ENCODE measurements around the gene TMEM178B.
"Not testable (repeated sequence)": the region's sequence is repeated elsewhere in the genome, so short reads cannot be mapped to it uniquely, and the experiment has no call there.

TMEM178B gene

GRCh38 chr7:141177120-141177519 is 103.3 kb downstream of the TMEM178B start:
- H2AFZ ChIP-seq (ENCODE audit: low read length); H3K14ac ChIP-seq (ENCODE audit: low read length); DNase-seq (ENCODE audit: low spot score); H3K4me2 ChIP-seq (ENCODE audit: insufficient read depth, low read length, poor library complexity, severe bottlenecking); H3K18ac ChIP-seq (ENCODE audit: low read length); H3K79me1 ChIP-seq (ENCODE audit: low read depth, low read length); H3K4me1 ChIP-seq (ENCODE audit: control insufficient read depth in 2 of 2, insufficient read depth in 1 of 2, low read depth in 1 of 2, low read length in 2 of 2); H4K8ac ChIP-seq (ENCODE audit: low read depth, low read length); H3K9me3 ChIP-seq (replicated peaks in 1 of 2; ENCODE audit: control insufficient read depth in 2 of 2, insufficient read depth in 1 of 2, low read depth in 1 of 2, low read length in 2 of 2); H2BK5ac ChIP-seq (ENCODE audit: low read length); H4K91ac ChIP-seq (ENCODE audit: low read depth, low read length, poor library complexity); H3K27ac ChIP-seq (replicated peaks; ENCODE audit: low read length); H2BK120ac ChIP-seq (ENCODE audit: low read depth, low read length); H3K4ac ChIP-seq (ENCODE audit: low read length); H2BK12ac ChIP-seq (ENCODE audit: low read length); H3K4me3 ChIP-seq (ENCODE audit: low read length in 2 of 2); H3K27me3 ChIP-seq (ENCODE audit: control insufficient read depth in 3 of 3, insufficient read depth in 3 of 3, low read depth in 1 of 3, low read length in 3 of 3); H3K9ac ChIP-seq (ENCODE audit: low read depth, low read length, poor library complexity); H3K23ac ChIP-seq (ENCODE audit: low read depth, low read length, poor library complexity); H2BK15ac ChIP-seq (ENCODE audit: low read length); H2AK5ac ChIP-seq (ENCODE audit: low read depth, low read length); H3K36me3 ChIP-seq (replicated peaks in 1 of 2; ENCODE audit: control insufficient read depth in 2 of 2, insufficient read depth in 2 of 2, low read length in 2 of 2): not testable (repeated sequence)
- WGBS, 2 donors (ENCODE audit: extremely low coverage in 2 of 2, insufficient read length in 2 of 2, insufficient replicate concordance in 1 of 2) = 100% methylated on average over 1 of the region's 5 CpGs; no CpG with 5 or more reads in 1 of the 2 donors

- Histone ChIP-seq H3K9me3 (replicated peaks in 1 of 2; ENCODE audit: control insufficient read depth in 2 of 2, insufficient read depth in 1 of 2, low read depth in 1 of 2, low read length in 2 of 2) (no peaks in the 10 kb centered on the region), H3K27ac (replicated peaks; ENCODE audit: low read length) (no peak overlapping the region), H3K4me2 (ENCODE audit: insufficient read depth, low read length, poor library complexity, severe bottlenecking) (no peak overlapping the region), H3K4me1 (ENCODE audit: control insufficient read depth in 2 of 2, insufficient read depth in 1 of 2, low read depth in 1 of 2, low read length in 2 of 2) (no peaks in the 10 kb centered on the region), H3K9ac (ENCODE audit: low read depth, low read length, poor library complexity) (no peak overlapping the region), H2AFZ (ENCODE audit: low read length) (no peak overlapping the region), H2BK5ac (ENCODE audit: low read length) (no peak overlapping the region), H3K4me3 (ENCODE audit: low read length in 2 of 2) (no peak overlapping the region), H3K79me1 (ENCODE audit: low read depth, low read length) (no peaks in the 10 kb centered on the region), H4K91ac (ENCODE audit: low read depth, low read length, poor library complexity) (no peak overlapping the region), H2BK120ac (ENCODE audit: low read depth, low read length) (no peak overlapping the region), H2BK15ac (ENCODE audit: low read length) (no peak overlapping the region), H3K4ac (ENCODE audit: low read length) (no peak overlapping the region), H2AK5ac (ENCODE audit: low read depth, low read length) (no peak overlapping the region), H3K27me3 (ENCODE audit: control insufficient read depth in 3 of 3, insufficient read depth in 3 of 3, low read depth in 1 of 3, low read length in 3 of 3) (no peaks in the 10 kb centered on the region), H3K18ac (ENCODE audit: low read length) (no peak overlapping the region), H3K36me3 (replicated peaks in 1 of 2; ENCODE audit: control insufficient read depth in 2 of 2, insufficient read depth in 2 of 2, low read length in 2 of 2) (no peaks in the 10 kb centered on the region), H3K23ac (ENCODE audit: low read depth, low read length, poor library complexity) (no peak overlapping the region), H3K14ac (ENCODE audit: low read length) (no peak overlapping the region), H4K8ac (ENCODE audit: low read depth, low read length) (no peak overlapping the region), H2BK12ac (ENCODE audit: low read length) (no peak overlapping the region)
- DNase-seq (ENCODE audit: low spot score) = no peak
- WGBS, 2 donors (ENCODE audit: extremely low coverage in 2 of 2, insufficient read length in 2 of 2, insufficient replicate concordance in 1 of 2) = no CpG with 5 or more reads among the region's 8 CpGs
These were observed 104.7 kb downstream of the TMEM178B start for GRCh38 chr7:141178486-141179135.

- no peak overlapping the region for H3K23ac ChIP-seq (ENCODE audit: low read depth, low read length, poor library complexity)
- H2AK5ac ChIP-seq (ENCODE audit: low read depth, low read length) = no peak overlapping the region
- no peak for DNase-seq (ENCODE audit: low spot score)
- H3K79me1 ChIP-seq (ENCODE audit: low read depth, low read length) = no peaks in the 10 kb centered on the region
- H2BK5ac ChIP-seq (ENCODE audit: low read length) = no peak overlapping the region
- H3K9me3 ChIP-seq (replicated peaks in 1 of 2; ENCODE audit: control insufficient read depth in 2 of 2, insufficient read depth in 1 of 2, low read depth in 1 of 2, low read length in 2 of 2) = no peaks in the 10 kb centered on the region
- no CpG with 5 or more reads among the region's 4 CpGs for WGBS, 2 donors (ENCODE audit: extremely low coverage in 2 of 2, insufficient read length in 2 of 2, insufficient replicate concordance in 1 of 2)
- H3K14ac ChIP-seq (ENCODE audit: low read length) = no peak overlapping the region
- H3K9ac ChIP-seq (ENCODE audit: low read depth, low read length, poor library complexity) = no peak overlapping the region
- H3K27me3 ChIP-seq (ENCODE audit: control insufficient read depth in 3 of 3, insufficient read depth in 3 of 3, low read depth in 1 of 3, low read length in 3 of 3) = no peaks in the 10 kb centered on the region
- H2BK12ac ChIP-seq (ENCODE audit: low read length) = no peak overlapping the region
- H2AFZ ChIP-seq (ENCODE audit: low read length) = no peak overlapping the region
- no peak overlapping the region for H3K27ac ChIP-seq (replicated peaks; ENCODE audit: low read length)
- no peak overlapping the region for H3K18ac ChIP-seq (ENCODE audit: low read length)
- no peak overlapping the region for H3K4me2 ChIP-seq (ENCODE audit: insufficient read depth, low read length, poor library complexity, severe bottlenecking)
- no peak overlapping the region for H2BK120ac ChIP-seq (ENCODE audit: low read depth, low read length)
- H3K4me1 ChIP-seq (ENCODE audit: control insufficient read depth in 2 of 2, insufficient read depth in 1 of 2, low read depth in 1 of 2, low read length in 2 of 2) = no peaks in the 10 kb centered on the region
- no peak overlapping the region for H2BK15ac ChIP-seq (ENCODE audit: low read length)
- H3K4ac ChIP-seq (ENCODE audit: low read length) = no peak overlapping the region
- no peak overlapping the region for H4K8ac ChIP-seq (ENCODE audit: low read depth, low read length)
- H3K36me3 ChIP-seq (replicated peaks in 1 of 2; ENCODE audit: control insufficient read depth in 2 of 2, insufficient read depth in 2 of 2, low read length in 2 of 2) = no peaks in the 10 kb centered on the region
- H4K91ac ChIP-seq (ENCODE audit: low read depth, low read length, poor library complexity) = no peak overlapping the region
- H3K4me3 ChIP-seq (ENCODE audit: low read length in 2 of 2) = no peak overlapping the region
These were observed 107.9 kb downstream of the TMEM178B start for GRCh38 chr7:141181812-141182211.

GRCh38 chr7:141184532-141185190 is 110.8 kb downstream of the TMEM178B start:
- no peak overlapping the region for H2BK12ac ChIP-seq (ENCODE audit: low read length)
- H4K91ac ChIP-seq (ENCODE audit: low read depth, low read length, poor library complexity) = no peak overlapping the region
- no peak overlapping the region for H2AFZ ChIP-seq (ENCODE audit: low read length)
- no peak for DNase-seq (ENCODE audit: low spot score)
- no peak overlapping the region for H3K4ac ChIP-seq (ENCODE audit: low read length)
- H2BK120ac ChIP-seq (ENCODE audit: low read depth, low read length) = no peak overlapping the region
- no peaks in the 10 kb centered on the region for H3K36me3 ChIP-seq (replicated peaks in 1 of 2; ENCODE audit: control insufficient read depth in 2 of 2, insufficient read depth in 2 of 2, low read length in 2 of 2)
- H3K9ac ChIP-seq (ENCODE audit: low read depth, low read length, poor library complexity) = no peak overlapping the region
- WGBS, 2 donors (ENCODE audit: extremely low coverage in 2 of 2, insufficient read length in 2 of 2, insufficient replicate concordance in 1 of 2) = no CpG with 5 or more reads among the region's 10 CpGs
- no peak overlapping the region for H2BK15ac ChIP-seq (ENCODE audit: low read length)
- peak overlapping the region in 1 of 2 donors; percentile 48 for H3K4me3 ChIP-seq (ENCODE audit: low read length in 2 of 2)
- no peaks in the 10 kb centered on the region for H3K79me1 ChIP-seq (ENCODE audit: low read depth, low read length)
- H4K8ac ChIP-seq (ENCODE audit: low read depth, low read length) = no peak overlapping the region
- H3K18ac ChIP-seq (ENCODE audit: low read length) = no peak overlapping the region
- H3K27me3 ChIP-seq (ENCODE audit: control insufficient read depth in 3 of 3, insufficient read depth in 3 of 3, low read depth in 1 of 3, low read length in 3 of 3) = no peaks in the 10 kb centered on the region
- H3K27ac ChIP-seq (replicated peaks; ENCODE audit: low read length) = no peak overlapping the region
- no peak overlapping the region for H3K4me2 ChIP-seq (ENCODE audit: insufficient read depth, low read length, poor library complexity, severe bottlenecking)
- no peak overlapping the region for H3K14ac ChIP-seq (ENCODE audit: low read length)
- H3K9me3 ChIP-seq (replicated peaks in 1 of 2; ENCODE audit: control insufficient read depth in 2 of 2, insufficient read depth in 1 of 2, low read depth in 1 of 2, low read length in 2 of 2) = no peaks in the 10 kb centered on the region
- H2AK5ac ChIP-seq (ENCODE audit: low read depth, low read length) = no peak overlapping the region
- no peak overlapping the region for H3K23ac ChIP-seq (ENCODE audit: low read depth, low read length, poor library complexity)
- H3K4me1 ChIP-seq (ENCODE audit: control insufficient read depth in 2 of 2, insufficient read depth in 1 of 2, low read depth in 1 of 2, low read length in 2 of 2) = no peaks in the 10 kb centered on the region
- H2BK5ac ChIP-seq (ENCODE audit: low read length) = no peak overlapping the region
